ENCODE data around the gene UXT.

DNA sequence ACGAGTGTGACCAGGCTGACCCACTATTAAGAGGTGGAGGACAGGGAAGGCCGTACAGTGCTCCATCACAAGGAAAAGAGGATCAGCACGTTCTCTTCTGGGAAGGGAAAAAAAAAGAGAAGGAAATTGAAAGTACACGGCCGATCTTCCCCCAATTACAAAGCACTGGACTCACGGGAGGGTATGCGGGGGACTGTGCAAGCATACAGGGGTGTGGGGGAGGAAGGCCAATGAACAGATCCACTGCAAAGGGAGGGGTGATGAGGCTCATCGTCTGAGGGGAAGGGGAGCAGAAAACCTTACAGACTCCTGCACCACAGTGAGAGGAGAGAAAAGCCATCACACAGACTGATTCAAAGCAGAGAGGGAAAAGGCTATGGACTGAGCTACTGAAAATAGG lies 9.7 kb downstream of the UXT start:
- TF ChIP-seq, protein P1, sequence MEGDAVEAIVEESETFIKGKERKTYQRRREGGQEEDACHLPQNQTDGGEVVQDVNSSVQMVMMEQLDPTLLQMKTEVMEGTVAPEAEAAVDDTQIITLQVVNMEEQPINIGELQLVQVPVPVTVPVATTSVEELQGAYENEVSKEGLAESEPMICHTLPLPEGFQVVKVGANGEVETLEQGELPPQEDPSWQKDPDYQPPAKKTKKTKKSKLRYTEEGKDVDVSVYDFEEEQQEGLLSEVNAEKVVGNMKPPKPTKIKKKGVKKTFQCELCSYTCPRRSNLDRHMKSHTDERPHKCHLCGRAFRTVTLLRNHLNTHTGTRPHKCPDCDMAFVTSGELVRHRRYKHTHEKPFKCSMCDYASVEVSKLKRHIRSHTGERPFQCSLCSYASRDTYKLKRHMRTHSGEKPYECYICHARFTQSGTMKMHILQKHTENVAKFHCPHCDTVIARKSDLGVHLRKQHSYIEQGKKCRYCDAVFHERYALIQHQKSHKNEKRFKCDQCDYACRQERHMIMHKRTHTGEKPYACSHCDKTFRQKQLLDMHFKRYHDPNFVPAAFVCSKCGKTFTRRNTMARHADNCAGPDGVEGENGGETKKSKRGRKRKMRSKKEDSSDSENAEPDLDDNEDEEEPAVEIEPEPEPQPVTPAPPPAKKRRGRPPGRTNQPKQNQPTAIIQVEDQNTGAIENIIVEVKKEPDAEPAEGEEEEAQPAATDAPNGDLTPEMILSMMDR (conservative IDR thresholded peaks at IDR 0.05; ENCODE audit: low read depth, low read length), result no peak
- TF ChIP-seq EZH2phosphoT487 (IDR thresholded peaks at IDR 0.05; ENCODE audit: borderline replicate concordance, low read length) (no peak), EZH2 (IDR thresholded peaks at IDR 0.05; ENCODE audit: low read length, unreplicated experiment) (no peak)

All from PC-3 (cell line).